ENCODE measurements around the gene TMEM45B.
"Not testable (repeated sequence)": the region's sequence is repeated elsewhere in the genome, so short reads cannot be mapped to it uniquely, and the experiment has no call there.

Gene TMEM45B

GRCh38 chr11:129813231-129813791 is 2.3 kb upstream of the TMEM45B start:
- TF ChIP-seq ELF4 (IDR thresholded peaks at IDR 0.05) (no peak), BHLHE40 (IDR thresholded peaks at IDR 0.05; ENCODE audit: borderline replicate concordance) (no peak), FOXA1 (IDR thresholded peaks at IDR 0.05) (no peak), SP1 (IDR thresholded peaks at IDR 0.05) (no peak), ZNF384 (IDR thresholded peaks at IDR 0.05) (no peak), ARNT (IDR thresholded peaks at IDR 0.05) (no peak), LEF1 (IDR thresholded peaks at IDR 0.05; ENCODE audit: borderline replicate concordance) (no peak), HDGF (IDR thresholded peaks at IDR 0.05; ENCODE audit: borderline replicate concordance) (no peak), FOXK2 (IDR thresholded peaks at IDR 0.05) (no peak), L3MBTL2 (conservative IDR thresholded peaks at IDR 0.05) (no peak), NFRKB (IDR thresholded peaks at IDR 0.05) (no peak), PKNOX1 (IDR thresholded peaks at IDR 0.05) (no peak), TARDBP (IDR thresholded peaks at IDR 0.05) (no peak), SUZ12 (IDR thresholded peaks at IDR 0.05) (no peak), FOXM1 (IDR thresholded peaks at IDR 0.05; ENCODE audit: borderline replicate concordance) (no peak), CTBP1 (IDR thresholded peaks at IDR 0.05; ENCODE audit: borderline replicate concordance) (no peak)
- DNase-seq (ENCODE audit: extremely low spot score), result no peak
- ChIA-PET POLR2A (no interaction called here), CTCF (interaction anchor here (0.6 to 0.7 kb wide), 2 partner anchors 354 to 636 kb away, joined by 3 to 8 read pairs; no protein-coding TSS in a partner anchor)

- ChIA-PET POLR2A (no interaction called here), CTCF (no interaction called here)
- DNase-seq (ENCODE audit: extremely low spot score), result no peak
- no peak for TF ChIP-seq HDGF (IDR thresholded peaks at IDR 0.05; ENCODE audit: borderline replicate concordance)
- no peak for TF ChIP-seq TARDBP (IDR thresholded peaks at IDR 0.05)
- TF ChIP-seq L3MBTL2 (conservative IDR thresholded peaks at IDR 0.05), result no peak
- TF ChIP-seq ELF4 (IDR thresholded peaks at IDR 0.05), result no peak
- no peak for TF ChIP-seq PKNOX1 (IDR thresholded peaks at IDR 0.05)
- TF ChIP-seq ARNT (IDR thresholded peaks at IDR 0.05), result no peak
- no peak for TF ChIP-seq LEF1 (IDR thresholded peaks at IDR 0.05; ENCODE audit: borderline replicate concordance)
Observed at GRCh38 chr11:129814244-129815014, 1.2 kb upstream of the TMEM45B start.

GRCh38 chr11:129817534-129818051 is 1.9 kb downstream of the TMEM45B start:
- POLR2A ChIA-PET, result no interaction called here
- no peak for TF ChIP-seq L3MBTL2 (conservative IDR thresholded peaks at IDR 0.05)
- TF ChIP-seq NFRKB (IDR thresholded peaks at IDR 0.05), result no peak
- TF ChIP-seq BHLHE40 (IDR thresholded peaks at IDR 0.05; ENCODE audit: borderline replicate concordance), result no peak
- TF ChIP-seq ARNT (IDR thresholded peaks at IDR 0.05), result no peak
- no peak for TF ChIP-seq ELF4 (IDR thresholded peaks at IDR 0.05)
- TF ChIP-seq FOXA1 (IDR thresholded peaks at IDR 0.05), result no peak
- TF ChIP-seq PKNOX1 (IDR thresholded peaks at IDR 0.05), result no peak
- TF ChIP-seq TARDBP (IDR thresholded peaks at IDR 0.05), result no peak
- no peak for TF ChIP-seq SUZ12 (IDR thresholded peaks at IDR 0.05)
- no peak for TF ChIP-seq CTBP1 (IDR thresholded peaks at IDR 0.05; ENCODE audit: borderline replicate concordance)
- TF ChIP-seq SP1 (IDR thresholded peaks at IDR 0.05), result no peak
- TF ChIP-seq FOXK2 (IDR thresholded peaks at IDR 0.05), result no peak
- TF ChIP-seq HDGF (IDR thresholded peaks at IDR 0.05; ENCODE audit: borderline replicate concordance), result no peak
- TF ChIP-seq FOXM1 (IDR thresholded peaks at IDR 0.05; ENCODE audit: borderline replicate concordance), result no peak
- TF ChIP-seq ZNF384 (IDR thresholded peaks at IDR 0.05), result no peak
- TF ChIP-seq LEF1 (IDR thresholded peaks at IDR 0.05; ENCODE audit: borderline replicate concordance), result no peak
- CTCF ChIA-PET, result no interaction called here
- DNase-seq (ENCODE audit: extremely low spot score), result no peak

- POLR2A ChIA-PET; CTCF ChIA-PET; DNase-seq (ENCODE audit: extremely low spot score): not testable (repeated sequence)
Observed at GRCh38 chr11:129818236-129818635, 2.6 kb downstream of the TMEM45B start.

GRCh38 chr11:129819237-129819636 is 3.6 kb downstream of the TMEM45B start:
- TF ChIP-seq ZNF384 (IDR thresholded peaks at IDR 0.05) (no peak), HDGF (IDR thresholded peaks at IDR 0.05; ENCODE audit: borderline replicate concordance) (no peak), LEF1 (IDR thresholded peaks at IDR 0.05; ENCODE audit: borderline replicate concordance) (no peak), CTBP1 (IDR thresholded peaks at IDR 0.05; ENCODE audit: borderline replicate concordance) (no peak), FOXK2 (IDR thresholded peaks at IDR 0.05) (no peak), SP1 (IDR thresholded peaks at IDR 0.05) (no peak), TARDBP (IDR thresholded peaks at IDR 0.05) (no peak), ARNT (IDR thresholded peaks at IDR 0.05) (no peak), L3MBTL2 (conservative IDR thresholded peaks at IDR 0.05) (no peak), FOXM1 (IDR thresholded peaks at IDR 0.05; ENCODE audit: borderline replicate concordance) (no peak), SUZ12 (IDR thresholded peaks at IDR 0.05) (no peak), FOXA1 (IDR thresholded peaks at IDR 0.05) (no peak)
- no peak for DNase-seq (ENCODE audit: extremely low spot score)
- ChIA-PET POLR2A (no interaction called here), CTCF (no interaction called here)

GRCh38 chr11:129820228-129820627 is 4.6 kb downstream of the TMEM45B start:
- CTCF ChIA-PET; POLR2A ChIA-PET; DNase-seq (ENCODE audit: extremely low spot score): not testable (repeated sequence)

- POLR2A ChIA-PET; DNase-seq (ENCODE audit: extremely low spot score): not testable (repeated sequence)
- CTCF ChIA-PET, result interaction anchor here (0.6 kb wide), 1 partner anchor 21 kb away, joined by 3 read pairs; no protein-coding TSS in a partner anchor
Observed at GRCh38 chr11:129823281-129823680, 7.6 kb downstream of the TMEM45B start.

- POLR2A ChIA-PET; DNase-seq (ENCODE audit: extremely low spot score): not testable (repeated sequence)
- CTCF ChIA-PET, result interaction anchor here (0.6 kb wide), 1 partner anchor 22 kb away, joined by 3 read pairs; no protein-coding TSS in a partner anchor
Observed at GRCh38 chr11:129823799-129824198, 8.2 kb downstream of the TMEM45B start.
